RWPE2 (cell line): ENCODE results near the gene KLRC3.
"Not testable (repeated sequence)": the region's sequence is repeated elsewhere in the genome, so short reads cannot be mapped to it uniquely, and the experiment has no call there.

Source experiments
- ATAC-seq: fragments of 200-7000 bp; cut with Tn5 transposase; 3 replicates; pipeline ENCODE4 v1.9.1; 2021; ENCODE audit warnings: low read depth
- DNase-seq: peaks from one replicate; pipeline ENCODE4 v3.0.0-alpha.2; 2020; ENCODE audit warnings: low spot score
- H3K27ac ChIP-seq: fragments of 450-650 bp; 2 replicates; pipeline ENCODE4 v1.5.1; 2017; ENCODE audit warnings: mild to moderate bottlenecking; ENCODE audit not compliant: poor library complexity, severe bottlenecking
- H3K27me3 ChIP-seq: fragments of 250-450 bp; sonication (Bioruptor Pico); 2 replicates; pipeline ENCODE4 v1.5.1; 2021; ENCODE audit warnings: mild to moderate bottlenecking, moderate library complexity; ENCODE audit not compliant: insufficient read depth, poor library complexity, severe bottlenecking
- H3K36me3 ChIP-seq: fragments of 250-450 bp; sonication (Bioruptor Pico); 2 replicates; pipeline ENCODE4 v1.5.1; 2020; ENCODE audit warnings: low read depth, mild to moderate bottlenecking, moderate library complexity
- H3K4me1 ChIP-seq: fragments of 250-450 bp; sonication (Bioruptor Pico); 2 replicates; pipeline ENCODE4 v1.5.1; 2021; ENCODE audit warnings: mild to moderate bottlenecking, moderate library complexity; ENCODE audit not compliant: insufficient read depth, poor library complexity, severe bottlenecking
- H3K4me3 ChIP-seq: fragments of 250-450 bp; sonication (Bioruptor Pico); 2 replicates; pipeline ENCODE4 v1.5.1; 2021; ENCODE audit warnings: mild to moderate bottlenecking, moderate library complexity; ENCODE audit not compliant: severe bottlenecking
- H3K9me3 ChIP-seq: fragments of 250-450 bp; sonication (Bioruptor Pico); 2 replicates; pipeline ENCODE4 v1.5.1; 2021; ENCODE audit warnings: mild to moderate bottlenecking, moderate library complexity; ENCODE audit not compliant: severe bottlenecking
- CTCF ChIP-seq: fragments of 450-650 bp; IDR thresholded peaks from one replicate; pipeline ENCODE4 v1.5.1; 2017; ENCODE audit warnings: mild to moderate bottlenecking, moderate library complexity; ENCODE audit not compliant: poor library complexity, severe bottlenecking

The KLRC3 gene

GRCh38 chr12:10397296-10397695 is 23.1 kb downstream of the KLRC3 start:
- Histone ChIP-seq H3K27me3 (no peaks in the 10 kb centered on the region), H3K9me3 (no peaks in the 10 kb centered on the region), H3K27ac (no peak overlapping the region), H3K36me3 (no peaks in the 10 kb centered on the region), H3K4me3 (no peak overlapping the region), H3K4me1 (peaks cover 25% of the 10 kb centered on the region)
- ATAC-seq: no peak
- DNase-seq: no peak
- no peak for TF ChIP-seq CTCF

- not testable (repeated sequence) for ATAC-seq, H3K9me3 ChIP-seq, DNase-seq, H3K36me3 ChIP-seq, H3K27me3 ChIP-seq, H3K4me3 ChIP-seq
- peaks cover 36% of the 10 kb centered on the region for H3K4me1 ChIP-seq
- peak overlapping the region; percentile 81 for H3K27ac ChIP-seq
Measured at GRCh38 chr12:10396176-10396575, 24.2 kb downstream of the KLRC3 start.

GRCh38 chr12:10395390-10395998 is 24.9 kb downstream of the KLRC3 start:
- Histone ChIP-seq H3K9me3 (no peaks in the 10 kb centered on the region), H3K36me3 (no peaks in the 10 kb centered on the region), H3K27ac (peak overlapping the region; percentile 81), H3K4me3 (no peak overlapping the region), H3K27me3 (no peaks in the 10 kb centered on the region), H3K4me1 (peaks cover 36% of the 10 kb centered on the region)
- TF ChIP-seq CTCF: no peak
- DNase-seq: no peak
- peak; percentile 89 for ATAC-seq

- H3K36me3 ChIP-seq, H3K27me3 ChIP-seq, DNase-seq, H3K9me3 ChIP-seq, H3K4me3 ChIP-seq, ATAC-seq: not testable (repeated sequence)
- peaks cover 36% of the 10 kb centered on the region for H3K4me1 ChIP-seq
- peak overlapping the region; percentile 81 for H3K27ac ChIP-seq
Measured at GRCh38 chr12:10394531-10395152, 25.8 kb downstream of the KLRC3 start.

GRCh38 chr12:10393291-10393690 is 27.1 kb downstream of the KLRC3 start:
- H3K4me3 ChIP-seq: no peak overlapping the region
- no peaks in the 10 kb centered on the region for H3K36me3 ChIP-seq
- TF ChIP-seq CTCF: no peak
- H3K9me3 ChIP-seq: no peaks in the 10 kb centered on the region
- peak overlapping the region; percentile 81 for H3K27ac ChIP-seq
- no peaks in the 10 kb centered on the region for H3K27me3 ChIP-seq
- ATAC-seq: no peak
- no peak for DNase-seq
- peaks cover 36% of the 10 kb centered on the region for H3K4me1 ChIP-seq

GRCh38 chr12:10392394-10392930 is 27.9 kb downstream of the KLRC3 start:
- H3K27ac ChIP-seq: peak overlapping the region; percentile 81
- DNase-seq (peak; percentile 62), ATAC-seq (peak; percentile 79)
- no peaks in the 10 kb centered on the region for H3K9me3 ChIP-seq
- H3K4me3 ChIP-seq: no peak overlapping the region
- peaks cover 36% of the 10 kb centered on the region for H3K4me1 ChIP-seq
- no peak for TF ChIP-seq CTCF
- no peaks in the 10 kb centered on the region for H3K27me3 ChIP-seq
- no peaks in the 10 kb centered on the region for H3K36me3 ChIP-seq

GRCh38 chr12:10390991-10391390 is 29.4 kb downstream of the KLRC3 start:
- H3K36me3 ChIP-seq, ATAC-seq, H3K9me3 ChIP-seq, H3K27me3 ChIP-seq, DNase-seq, H3K4me3 ChIP-seq: not testable (repeated sequence)
- Histone ChIP-seq H3K27ac (peak overlapping the region; percentile 81), H3K4me1 (peaks cover 36% of the 10 kb centered on the region)
